ENCODE results near the gene C9orf78.

DNA sequence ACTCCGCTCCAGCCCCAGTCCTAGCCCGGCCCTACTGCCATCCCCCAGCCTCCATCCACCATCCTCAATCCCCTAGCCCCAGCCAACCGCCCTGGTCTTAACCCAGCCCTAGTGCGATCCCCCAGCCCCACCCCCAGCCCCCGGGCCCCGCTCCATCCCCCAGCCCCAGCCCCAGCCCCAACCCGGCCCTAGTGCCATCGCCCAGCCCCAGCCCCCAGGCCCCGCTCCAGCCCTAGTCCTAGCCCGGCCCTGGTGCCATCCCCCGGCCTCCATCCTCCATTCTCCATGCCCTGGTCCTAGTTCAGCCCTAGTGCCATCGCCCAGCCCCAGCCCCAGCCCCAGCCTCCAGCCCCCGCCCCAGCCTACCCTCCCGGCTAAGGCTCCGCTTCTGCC lies 11.5 kb downstream of the C9orf78 start:
- TF ChIP-seq, protein P1, sequence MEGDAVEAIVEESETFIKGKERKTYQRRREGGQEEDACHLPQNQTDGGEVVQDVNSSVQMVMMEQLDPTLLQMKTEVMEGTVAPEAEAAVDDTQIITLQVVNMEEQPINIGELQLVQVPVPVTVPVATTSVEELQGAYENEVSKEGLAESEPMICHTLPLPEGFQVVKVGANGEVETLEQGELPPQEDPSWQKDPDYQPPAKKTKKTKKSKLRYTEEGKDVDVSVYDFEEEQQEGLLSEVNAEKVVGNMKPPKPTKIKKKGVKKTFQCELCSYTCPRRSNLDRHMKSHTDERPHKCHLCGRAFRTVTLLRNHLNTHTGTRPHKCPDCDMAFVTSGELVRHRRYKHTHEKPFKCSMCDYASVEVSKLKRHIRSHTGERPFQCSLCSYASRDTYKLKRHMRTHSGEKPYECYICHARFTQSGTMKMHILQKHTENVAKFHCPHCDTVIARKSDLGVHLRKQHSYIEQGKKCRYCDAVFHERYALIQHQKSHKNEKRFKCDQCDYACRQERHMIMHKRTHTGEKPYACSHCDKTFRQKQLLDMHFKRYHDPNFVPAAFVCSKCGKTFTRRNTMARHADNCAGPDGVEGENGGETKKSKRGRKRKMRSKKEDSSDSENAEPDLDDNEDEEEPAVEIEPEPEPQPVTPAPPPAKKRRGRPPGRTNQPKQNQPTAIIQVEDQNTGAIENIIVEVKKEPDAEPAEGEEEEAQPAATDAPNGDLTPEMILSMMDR (conservative IDR thresholded peaks at IDR 0.05; ENCODE audit: low read depth, low read length): no peak
- no peak for TF ChIP-seq EZH2 (IDR thresholded peaks at IDR 0.05; ENCODE audit: low read length, unreplicated experiment)

Measured in PC-3 (cell line).